ENCODE measurements around the gene SKI. TPM values are rescaled to one million over a fixed set of nuclear protein-coding genes. Genes with fewer than 3 reads are reported as not detected.

SKI gene
- total and polyA plus RNA-seq, 2 of the 8 experiments (the other 6 are each of a cell fraction or from before 2014, with no cell fraction given) = 8.3 to 87.6 TPM

DNA sequence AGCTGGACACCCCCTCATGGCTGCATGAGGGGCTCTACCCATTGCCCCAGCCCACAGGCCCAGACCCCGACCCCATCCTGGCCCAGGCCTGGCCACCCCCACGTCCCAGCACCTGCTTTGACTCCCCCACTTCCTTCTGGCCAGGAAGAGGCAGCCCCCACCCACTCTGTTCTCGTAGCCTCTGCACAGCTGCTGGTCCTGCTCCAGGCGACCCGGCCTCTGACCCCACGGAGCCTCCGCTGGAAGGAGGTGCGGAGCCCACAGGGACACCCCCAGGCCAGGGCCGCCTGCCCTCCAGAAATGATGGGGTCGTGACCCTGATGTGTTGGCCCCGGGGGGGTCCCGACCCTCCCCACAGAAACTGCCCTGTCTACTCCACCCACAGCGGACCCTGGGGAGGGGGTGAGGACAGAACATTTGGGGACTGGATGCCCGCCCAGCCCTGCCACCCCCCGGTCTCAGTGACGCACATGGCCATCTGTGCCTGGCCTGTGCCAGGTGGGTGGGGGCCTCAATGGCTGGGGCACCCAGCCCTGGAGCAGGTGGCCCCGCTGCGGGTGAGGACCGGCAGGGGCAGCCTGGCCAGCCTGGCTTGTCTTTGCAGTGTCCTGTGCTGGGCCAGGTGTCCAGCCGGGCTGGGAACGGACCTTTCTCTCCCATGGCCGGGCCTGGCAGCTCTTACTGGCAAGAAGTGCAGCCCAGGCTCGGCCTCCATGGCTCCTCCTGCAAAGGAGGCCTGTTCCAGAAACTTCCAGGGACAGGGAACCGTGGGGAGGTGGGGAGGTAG lies 84.6 kb downstream of the SKI start:
- Histone ChIP-seq H3K23me2 (ENCODE audit: low read depth, low read length) (no peaks in the 10 kb centered on the region; the same call in 1 of the 2 replicates), H3K23ac (ENCODE audit: insufficient read length) (no peak overlapping the region), H3K14ac (ENCODE audit: insufficient read length) (no peak overlapping the region), H3K18ac (ENCODE audit: extremely low read depth, low read length) (no peak overlapping the region; the same call in 1 of the 2 replicates), H3K27me3 (replicated peaks in 1 of 4; ENCODE audit: control insufficient read depth in 3 of 4, extremely low read depth in 1 of 4, insufficient read depth in 3 of 4, low read length in 3 of 4) (no peaks in the 10 kb centered on the region), H2BK20ac (ENCODE audit: low read length) (no peak overlapping the region), H3K79me1 (ENCODE audit: low read depth, low read length) (peaks cover 3% of the 10 kb centered on the region; the same call in 1 of the 2 replicates), H3K9me3 (ENCODE audit: insufficient read depth in 2 of 2, low read depth in 1 of 2, low read length in 1 of 2) (no peaks in the 10 kb centered on the region), H3K4me1 (replicated peaks in 1 of 4; ENCODE audit: control insufficient read depth in 3 of 4, insufficient read depth in 4 of 4, low read length in 3 of 4) (peaks cover 7 to 43% (median 30%) of the 10 kb centered on the region in 4 experiments), H3K4ac (replicated peaks; ENCODE audit: insufficient read length, low read depth, low read length) (no peak overlapping the region), H2AFZ (ENCODE audit: low read length) (no peak overlapping the region), H2BK12ac (ENCODE audit: low read depth, low read length) (no peak overlapping the region), H2AK5ac (ENCODE audit: low read depth, low read length) (peak overlapping the region; percentile 39; the same call in 1 of the 2 replicates), H4K20me1 (replicated peaks in 1 of 2; ENCODE audit: control insufficient read depth in 1 of 2, insufficient read depth in 2 of 2, low read length in 2 of 2) (peaks cover 2 to 4% of the 10 kb centered on the region in 2 experiments), H2BK120ac (replicated peaks; ENCODE audit: low read depth, low read length) (no peak overlapping the region), H3K79me2 (ENCODE audit: control insufficient read depth in 1 of 2, insufficient read depth in 2 of 2, low read length in 2 of 2) (no peaks in the 10 kb centered on the region), H2BK15ac (ENCODE audit: low read length) (no peak overlapping the region), H4K5ac (ENCODE audit: insufficient read length, low read depth, low read length) (no peak overlapping the region), H3K4me2 (ENCODE audit: insufficient read depth in 1 of 2, low read depth in 2 of 2, low read length in 2 of 2) (no peak overlapping the region), H3K9ac (replicated peaks in 1 of 4; ENCODE audit: extremely low read depth in 1 of 4, low read depth in 3 of 4, low read length in 3 of 4) (no peak overlapping the region), H4K8ac (ENCODE audit: extremely low read depth, insufficient read depth, low read length) (peak overlapping the region; percentile 51; the same call in 1 of the 2 replicates), H2BK5ac (ENCODE audit: low read depth, low read length) (no peak overlapping the region), H3K36me3 (ENCODE audit: control insufficient read depth in 2 of 4, insufficient read depth in 4 of 4, low read length in 3 of 4) (peaks cover 2 to 12% (median 5%) of the 10 kb centered on the region in 4 experiments; a peak in 4 of 8 replicates), H3K56ac (replicated peaks; ENCODE audit: insufficient read length, low read depth, low read length) (no peak overlapping the region), H3K27ac (ENCODE audit: low read depth, low read length) (no peak overlapping the region), H3K4me3 (ENCODE audit: extremely low read depth in 1 of 4, insufficient read depth in 2 of 4, low read depth in 3 of 4, low read length in 4 of 4) (no peak overlapping the region), H4K91ac (replicated peaks; ENCODE audit: insufficient read length, low read length) (no peak overlapping the region)
- ChIA-PET POLR2A (ENCODE audit: partially characterized antibody) (interaction anchor here (1.2 to 2.0 kb wide), 4 partner anchors 9 to 118 kb away, joined by 4 to 7 read pairs (median 5); no protein-coding TSS in a partner anchor), CTCF (ENCODE audit: partially characterized antibody) (interaction anchor here (0.5 to 4.1 kb wide), 17 partner anchors 11 to 172 kb away, joined by 3 to 23 read pairs (median 4); partner anchors contain the start of gene FAAP20)
- 92% methylated on average over 17 of the region's 24 CpGs; no CpG with 5 or more reads in 1 of the 2 experiments for WGBS, 2 experiments (ENCODE audit: extremely low coverage in 1 of 2, insufficient coverage in 1 of 2, insufficient read length in 1 of 2, insufficient replicate concordance in 2 of 2, low coverage in 1 of 2, low lambda C conversion rate in 2 of 2, missing lambda C conversion rate in 1 of 2)
- FAIRE-seq (no peak), DNase-seq (ENCODE audit: low read depth in 1 of 2, low spot score in 2 of 2) (no peak)
- no peak for TF ChIP-seq GTF2F1 (IDR thresholded peaks at IDR 0.05; ENCODE audit: borderline replicate concordance, low read depth, low read length)
- TF ChIP-seq, protein P1, sequence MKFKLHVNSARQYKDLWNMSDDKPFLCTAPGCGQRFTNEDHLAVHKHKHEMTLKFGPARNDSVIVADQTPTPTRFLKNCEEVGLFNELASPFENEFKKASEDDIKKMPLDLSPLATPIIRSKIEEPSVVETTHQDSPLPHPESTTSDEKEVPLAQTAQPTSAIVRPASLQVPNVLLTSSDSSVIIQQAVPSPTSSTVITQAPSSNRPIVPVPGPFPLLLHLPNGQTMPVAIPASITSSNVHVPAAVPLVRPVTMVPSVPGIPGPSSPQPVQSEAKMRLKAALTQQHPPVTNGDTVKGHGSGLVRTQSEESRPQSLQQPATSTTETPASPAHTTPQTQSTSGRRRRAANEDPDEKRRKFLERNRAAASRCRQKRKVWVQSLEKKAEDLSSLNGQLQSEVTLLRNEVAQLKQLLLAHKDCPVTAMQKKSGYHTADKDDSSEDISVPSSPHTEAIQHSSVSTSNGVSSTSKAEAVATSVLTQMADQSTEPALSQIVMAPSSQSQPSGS (IDR thresholded peaks at IDR 0.05; ENCODE audit: low read length) = no peak
- no peak for TF ChIP-seq KDM5A (IDR thresholded peaks at IDR 0.05; ENCODE audit: low read length)
- no peak for TF ChIP-seq CHD2 (IDR thresholded peaks at IDR 0.05; ENCODE audit: low read length)
- no peak for TF ChIP-seq RBBP5 (IDR thresholded peaks at IDR 0.05; ENCODE audit: borderline replicate concordance, low read depth, low read length)
- no peak for TF ChIP-seq HDAC6 (IDR thresholded peaks at IDR 0.05; ENCODE audit: low read depth, low read length)
- TF ChIP-seq RNF2 (IDR thresholded peaks at IDR 0.05; ENCODE audit: borderline replicate concordance, low read depth, low read length, missing control alignments, poor library complexity, severe bottlenecking) = no peak
- no peak for TF ChIP-seq NANOG (IDR thresholded peaks at IDR 0.05; ENCODE audit: insufficient read depth, low read depth, low read length, poor library complexity, severe bottlenecking)
- TF ChIP-seq NRF1 (IDR thresholded peaks at IDR 0.05; ENCODE audit: low read depth, low read length) = no peak

Data from H1 (cell line).